Lower leg skin (tissue), 4 donors: ENCODE results near the gene FST. TPM values are rescaled to one million over a fixed set of nuclear protein-coding genes. Genes with fewer than 3 reads are reported as not detected.

Experiments
- DNase-seq, 2 donors: peaks; one replicate each; pipeline ENCODE4 v3.0.0-alpha.2; 2019; ENCODE audit warnings: low spot score in 2 of 2
- H3K4me3 ChIP-seq: fragments of 200-600 bp; sonication (generic); 2 replicates; pipeline ENCODE4 v1.5.1; 2017; ENCODE audit warnings: mild to moderate bottlenecking, low read depth; ENCODE audit not compliant: poor library complexity, severe bottlenecking
- POLR2A ChIP-seq, 2 donors: fragments of 450-650 bp; IDR thresholded peaks; one replicate each; pipeline ENCODE4 v1.6.1; 2016 to 2017; ENCODE audit warnings: antibody characterized with exemption in 2 of 2, mild to moderate bottlenecking in 1 of 2, moderate library complexity in 1 of 2
- WGBS, 2 donors: methylation state at CpG; one replicate each; pipeline ENCODE4 v1.1.5; 2018; 5-methylcytosine and 5-hydroxymethylcytosine counted together
- intact Hi-C: fragments of 100-400 bp; cut with DNase I; formaldehyde crosslinking; loops from one replicate; pipeline ENCODE4 v1.15.0; 2023; ENCODE audit warnings: low total_unique reads
- total RNA-seq, 4 donors: library from RNA; depleted of rRNA; stranded (reverse); fragments of >200 nt; gene quantifications; one replicate each; pipeline ENCODE4 v1.1.0, GENCODE V29; 2016
- TF ChIP-seq, protein P1 (sequence below), 3 donors: fragments of 450-650 bp; IDR thresholded peaks; one replicate each; pipeline ENCODE4 v1.5.1; 2016; ENCODE audit warnings: antibody characterized with exemption in 3 of 3, mild to moderate bottlenecking in 3 of 3, moderate library complexity in 2 of 3

FST gene
- total RNA-seq, 4 donors from 2014 or later: 6.1 to 14.0 (median 8.7) TPM

DNA sequence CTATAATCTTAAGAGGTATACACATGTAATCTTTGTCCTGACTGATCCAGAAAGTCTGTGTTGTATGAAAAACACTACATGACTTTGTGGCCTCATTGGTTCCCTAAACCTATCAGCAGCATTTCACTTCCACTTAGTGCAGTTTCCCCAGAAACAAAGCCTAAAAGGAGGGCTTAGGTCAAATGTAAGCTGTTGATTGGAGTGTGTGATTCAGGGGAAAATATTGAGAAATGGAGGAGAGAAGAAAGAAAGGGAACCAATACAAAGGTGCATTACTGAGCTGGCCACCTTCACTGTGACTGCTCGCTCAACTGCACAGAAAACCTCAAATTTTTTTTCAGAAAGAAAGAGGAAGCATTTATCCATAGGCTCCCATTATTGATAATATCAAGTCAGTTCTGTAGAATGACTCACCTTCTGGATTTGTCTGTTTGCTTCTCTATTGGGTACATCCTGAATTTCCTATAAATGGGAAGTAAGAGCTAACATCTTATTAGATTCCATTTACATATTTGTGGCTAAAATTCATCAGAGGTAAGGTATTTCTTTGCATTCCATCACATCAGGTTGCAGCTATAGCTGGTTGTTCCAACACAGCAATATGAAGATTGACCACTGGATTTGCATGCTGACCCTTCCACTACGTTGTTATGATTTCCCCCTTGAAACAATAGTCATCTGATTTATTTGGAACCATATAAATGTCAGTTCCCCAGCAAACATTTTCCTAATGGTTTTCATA lies 10.3 kb upstream of the FST start:
- no peak for DNase-seq
- TF ChIP-seq POLR2A (IDR thresholded peaks at IDR 0.05): no peak
- TF ChIP-seq, protein P1, sequence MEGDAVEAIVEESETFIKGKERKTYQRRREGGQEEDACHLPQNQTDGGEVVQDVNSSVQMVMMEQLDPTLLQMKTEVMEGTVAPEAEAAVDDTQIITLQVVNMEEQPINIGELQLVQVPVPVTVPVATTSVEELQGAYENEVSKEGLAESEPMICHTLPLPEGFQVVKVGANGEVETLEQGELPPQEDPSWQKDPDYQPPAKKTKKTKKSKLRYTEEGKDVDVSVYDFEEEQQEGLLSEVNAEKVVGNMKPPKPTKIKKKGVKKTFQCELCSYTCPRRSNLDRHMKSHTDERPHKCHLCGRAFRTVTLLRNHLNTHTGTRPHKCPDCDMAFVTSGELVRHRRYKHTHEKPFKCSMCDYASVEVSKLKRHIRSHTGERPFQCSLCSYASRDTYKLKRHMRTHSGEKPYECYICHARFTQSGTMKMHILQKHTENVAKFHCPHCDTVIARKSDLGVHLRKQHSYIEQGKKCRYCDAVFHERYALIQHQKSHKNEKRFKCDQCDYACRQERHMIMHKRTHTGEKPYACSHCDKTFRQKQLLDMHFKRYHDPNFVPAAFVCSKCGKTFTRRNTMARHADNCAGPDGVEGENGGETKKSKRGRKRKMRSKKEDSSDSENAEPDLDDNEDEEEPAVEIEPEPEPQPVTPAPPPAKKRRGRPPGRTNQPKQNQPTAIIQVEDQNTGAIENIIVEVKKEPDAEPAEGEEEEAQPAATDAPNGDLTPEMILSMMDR (IDR thresholded peaks at IDR 0.05): no peak
- intact Hi-C loops: no loop called here
- 78 to 84% methylated on average over 2 of the region's 2 CpGs for WGBS, 2 donors
- H3K4me3 ChIP-seq: no peak overlapping the region

- WGBS, 2 donors: 56 to 65% methylated on average over 1 of the region's 1 CpG
- no peak overlapping the region for H3K4me3 ChIP-seq
- TF ChIP-seq, protein P1 (IDR thresholded peaks at IDR 0.05): no peak
- TF ChIP-seq POLR2A (IDR thresholded peaks at IDR 0.05): no peak
- DNase-seq: no peak
- intact Hi-C loops: no loop called here
Measured at GRCh38 chr5:53472279-53472678, 8.2 kb upstream of the FST start.

- intact Hi-C loops: no loop called here
- WGBS, 2 donors: 66% methylated on average over 4 of the region's 4 CpGs
- H3K4me3 ChIP-seq: no peak overlapping the region
- TF ChIP-seq POLR2A (IDR thresholded peaks at IDR 0.05): no peak
- TF ChIP-seq, protein P1 (IDR thresholded peaks at IDR 0.05): no peak
- DNase-seq: no peak
Measured at GRCh38 chr5:53472720-53473510, 7.5 kb upstream of the FST start.

- intact Hi-C loops: no loop called here
- DNase-seq: no peak
- TF ChIP-seq, protein P1 (IDR thresholded peaks at IDR 0.05): no peak
- TF ChIP-seq POLR2A (IDR thresholded peaks at IDR 0.05): no peak
- no peak overlapping the region for H3K4me3 ChIP-seq
Measured at GRCh38 chr5:53473633-53474032, 6.8 kb upstream of the FST start.

DNA sequence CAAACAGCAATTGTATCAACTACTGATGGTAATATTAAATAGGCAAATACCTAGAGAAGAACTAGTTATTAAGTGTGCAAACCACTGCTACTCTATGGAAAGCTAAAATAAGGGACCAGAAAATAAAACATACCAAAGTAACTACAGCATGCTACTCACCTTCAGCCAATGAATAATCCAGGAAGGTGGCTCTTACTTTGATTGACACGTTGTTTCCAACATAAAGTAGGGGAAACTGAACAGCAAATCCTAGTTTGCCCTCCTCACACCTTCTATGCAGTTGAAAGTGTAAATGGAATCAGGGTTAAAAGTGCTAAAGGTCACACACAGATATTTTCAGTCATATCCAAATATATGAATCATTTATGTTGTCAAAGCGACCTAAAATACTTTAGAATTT lies 5.1 kb upstream of the FST start:
- intact Hi-C loops: no loop called here
- 90 to 92% methylated on average over 2 of the region's 2 CpGs for WGBS, 2 donors

More for the DNA sequence above, 5.1 kb upstream of the FST start:
- TF ChIP-seq, protein P1 (IDR thresholded peaks at IDR 0.05): no peak
- TF ChIP-seq POLR2A (IDR thresholded peaks at IDR 0.05): no peak
- H3K4me3 ChIP-seq: no peak overlapping the region
- no peak for DNase-seq
